HepG2 (cell line): ENCODE results near the gene ZDHHC14. TPM values are rescaled to one million over a fixed set of nuclear protein-coding genes. Genes with fewer than 3 reads are reported as not detected.

ENCODE experiments used
- ATAC-seq: fragments of 200-7000 bp; cut with Tn5 transposase; 3 replicates; pipeline ENCODE4 v1.9.1; 2020; ENCODE audit warnings: mild to moderate bottlenecking, moderate library complexity
- BruUV-seq: library from RNA; stranded (reverse); fragments of 400-500 nt; replicated peaks from 2 replicates; lab custom pipeline; 2021; lab: Mats Ljungman, UMichigan
- CTCF ChIA-PET: fragments of 300-600 bp; formaldehyde crosslinking; extraction: SDS; loops from one replicate; lab custom pipeline; 2021; ENCODE audit warnings: low total read pairs, inconsistent platforms, low intra/inter-chr PET ratio; lab: Yijun Ruan, JAX
- POLR2A ChIA-PET: fragments of 350-600 bp; sonication (Branson Sonifier 250); formaldehyde crosslinking; loops from one replicate; lab custom pipeline; 2020; ENCODE audit warnings: antibody characterized with exemption, inconsistent platforms; lab: Yijun Ruan, JAX
- DNase-seq: peaks from one replicate; pipeline ENCODE4 v3.0.0-alpha.2; 2015; ENCODE audit warnings: low spot score
- FAIRE-seq: peaks from 3 replicates; lab custom pipeline; 2011; peaks lifted over from hg19 to GRCh38; lab: Jason Lieb, UNC
- H2AFZ ChIP-seq: one replicate; pipeline ENCODE4 v1.6.1; 2011; ENCODE audit warnings: low read length, inconsistent platforms
- H3K27ac ChIP-seq: fragments of 300-600 bp; 3 replicates; pipeline ENCODE4 v1.8.0; 2011; ENCODE audit warnings: mixed run types, mild to moderate bottlenecking, mixed read lengths, low read length, inconsistent platforms; ENCODE audit not compliant: insufficient read depth; ENCODE audit errors: extremely low read length
- H3K27me3 ChIP-seq, 2 experiments: fragments of 200-600 bp in 1 of 2; 2 replicates in 1 of 2; 3 replicates in 1 of 2; pipeline versions ENCODE4 v1.6.0 to v1.8.0; 2011; ENCODE audit warnings: low read length in 2 of 2, mild to moderate bottlenecking in 2 of 2, moderate library complexity in 2 of 2, inconsistent platforms in 1 of 2; ENCODE audit not compliant: insufficient read depth in 2 of 2, control insufficient read depth in 1 of 2
- H3K36me3 ChIP-seq, 2 experiments: fragments of 200-600 bp in 1 of 2; replicated peaks in 1 of 2; 2 replicates in 1 of 2; 3 replicates in 1 of 2; pipeline versions ENCODE4 v1.5.1 to v1.8.0; 2011; ENCODE audit warnings: low read length in 2 of 2, inconsistent platforms in 1 of 2; ENCODE audit not compliant: insufficient read depth in 2 of 2, control insufficient read depth in 1 of 2
- H3K4me1 ChIP-seq: 2 replicates; pipeline ENCODE4 v1.5.1; 2012; ENCODE audit warnings: low read length, inconsistent platforms; ENCODE audit not compliant: insufficient read depth
- H3K4me2 ChIP-seq: 2 replicates; pipeline ENCODE4 v1.6.0; 2011; ENCODE audit warnings: low read depth, low read length, inconsistent platforms
- H3K4me3 ChIP-seq, 3 experiments: fragments of 200-600 bp in 1 of 3; sonication (generic), shearing (Covaris generic) in 1 of 3; replicated peaks in 1 of 3; 2 replicates each; pipeline ENCODE4 v1.5.1; 2011 to 2016; ENCODE audit warnings: low read length in 3 of 3, inconsistent platforms in 2 of 3, low read depth in 2 of 3, mild to moderate bottlenecking in 2 of 3, control low read depth in 1 of 3, mixed read lengths in 1 of 3; ENCODE audit not compliant: insufficient read depth in 1 of 3
- H3K79me2 ChIP-seq: one replicate; pipeline ENCODE4 v1.6.1; 2011; ENCODE audit warnings: low read length, inconsistent platforms; ENCODE audit not compliant: insufficient read depth
- H3K9ac ChIP-seq: 2 replicates; pipeline ENCODE4 v1.6.0; 2011; ENCODE audit warnings: mild to moderate bottlenecking, low read depth, low read length, inconsistent platforms; ENCODE audit not compliant: insufficient read depth
- H3K9me3 ChIP-seq: 2 replicates; pipeline ENCODE4 v1.5.1; 2012; ENCODE audit warnings: mild to moderate bottlenecking, low read length
- H4K20me1 ChIP-seq: 2 replicates; pipeline ENCODE4 v1.6.0; 2011; ENCODE audit warnings: inconsistent platforms, mild to moderate bottlenecking, low read length, moderate library complexity; ENCODE audit not compliant: insufficient read depth
- KDM5A ChIP-seq: fragments of 200-600 bp; sonication (generic); IDR thresholded peaks from 2 replicates; pipeline ENCODE4 v1.7.0; 2018; ENCODE audit warnings: antibody characterized with exemption, mild to moderate bottlenecking, low read length, borderline replicate concordance
- MTF2 ChIP-seq: sonication (generic); formaldehyde crosslinking; IDR thresholded peaks from 2 replicates; pipeline ENCODE4 v1.5.0; 2020; ENCODE audit warnings: missing genetic modification reagents, borderline replicate concordance
- PITX1 ChIP-seq: sonication (generic); formaldehyde crosslinking; IDR thresholded peaks from 2 replicates; pipeline ENCODE4 v1.5.1; 2020; ENCODE audit warnings: mild to moderate bottlenecking, missing genetic modification reagents
- THAP11 ChIP-seq: IDR thresholded peaks from 2 replicates; pipeline ENCODE4 v1.6.1; 2016; ENCODE audit warnings: missing biosample characterization, missing genetic modification reagents
- TRIM24 ChIP-seq: sonication (generic); formaldehyde crosslinking; IDR thresholded peaks from 2 replicates; pipeline ENCODE4 v1.8.0; 2022; ENCODE audit warnings: mild to moderate bottlenecking, missing genetic modification reagents
- ZNF678 ChIP-seq: sonication (generic); formaldehyde crosslinking; IDR thresholded peaks from 2 replicates; pipeline ENCODE4 v1.4.0; 2020; ENCODE audit warnings: mild to moderate bottlenecking, missing genetic modification reagents
- whole genome bisulfite sequencing: methylation state at CpG from one replicate; pipeline ENCODE4 v1.1.6; 2017; ENCODE audit warnings: low lambda C conversion rate; 5-methylcytosine and 5-hydroxymethylcytosine counted together
- in situ Hi-C: cut with HindIII; loops from 2 replicates; pipeline ENCODE4 v1.10.0; 2017; ENCODE audit warnings: low pct_unique_long_range_greater_than_20kb; ENCODE audit not compliant: extremely low pct_ligation_motif_present
- intact Hi-C: fragments of 100-400 bp; cut with micrococcal nuclease; formaldehyde crosslinking; loops from one replicate; pipeline ENCODE4 v1.10.0; 2022; ENCODE audit not compliant: unreplicated experiment
- polyA plus RNA-seq, 8 experiments: library from polyadenylated mRNA; depleted of rRNA in 3 of 8; stranded (reverse) in 7 of 8; unstranded in 1 of 8; fragments of >200 nt; fragmentation: Illumina TruSeq in 4 of 8; extraction: Trizol in 4 of 8; gene quantifications; 2 replicates each; pipeline versions ENCODE4 v1.2.1 to v1.2.3, GENCODE V29; 2011 to 2016; ENCODE audit warnings: low read depth in 4 of 8, missing spikeins in 1 of 8, mixed read lengths in 1 of 8; ENCODE audit not compliant: insufficient read depth in 1 of 8
- total RNA-seq, 5 experiments: library from RNA; depleted of rRNA; stranded (reverse); fragments of >200 nt; fragmentation: Illumina TruSeq; extraction: Trizol; gene quantifications; 2 replicates each; pipeline ENCODE4 v1.2.3, GENCODE V29; 2016; ENCODE audit warnings: low read depth in 1 of 5
- TF ChIP-seq, protein P1 (sequence below): sonication (generic); formaldehyde crosslinking; IDR thresholded peaks from 2 replicates; pipeline ENCODE4 v1.4.0; 2020; ENCODE audit warnings: missing genetic modification reagents
- TF ChIP-seq, protein P2 (sequence below): IDR thresholded peaks from 2 replicates; pipeline ENCODE4 v1.6.1; 2012; ENCODE audit warnings: low read depth, low read length, improper control_type of control experiment
- TF ChIP-seq, protein P3 (sequence below): sonication (generic); formaldehyde crosslinking; IDR thresholded peaks from 2 replicates; pipeline ENCODE4 v1.5.0; 2020; ENCODE audit warnings: missing genetic modification reagents

Gene ZDHHC14
- total and polyA plus RNA-seq, 2 of the 13 experiments (the other 11 are each of a cell fraction or from before 2014, with no cell fraction given) = 3.7 to 9.5 TPM

DNA sequence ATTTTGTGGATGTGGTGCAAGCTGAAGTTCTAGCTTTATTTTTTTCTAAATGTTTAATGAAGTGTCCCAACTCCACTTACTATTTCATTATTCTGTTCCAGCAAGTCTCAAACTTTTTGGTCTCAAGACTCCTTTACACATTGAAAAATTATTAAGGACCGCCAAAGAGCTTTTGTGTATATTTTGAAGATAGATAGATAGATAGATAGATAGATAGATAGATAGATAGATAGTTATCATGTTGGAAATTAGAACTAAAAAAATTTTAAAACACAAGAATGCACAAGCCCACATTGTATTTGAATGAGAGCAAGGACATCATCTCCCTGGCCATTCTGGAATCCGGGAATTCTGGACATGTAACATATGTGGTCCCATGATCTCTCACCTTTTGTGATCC lies 260.8 kb downstream of the ZDHHC14 start:
- no peak for ATAC-seq
- Histone ChIP-seq H3K27me3 (no peaks in the 10 kb centered on the region), H3K79me2 (no peaks in the 10 kb centered on the region), H3K9ac (no peak overlapping the region), H3K27ac (no peak overlapping the region), H3K9me3 (no peaks in the 10 kb centered on the region), H3K4me3 (no peak overlapping the region), H4K20me1 (no peaks in the 10 kb centered on the region), H3K36me3 (no peaks in the 10 kb centered on the region), H2AFZ (no peak overlapping the region), H3K4me1 (no peaks in the 10 kb centered on the region), H3K4me2 (no peak overlapping the region)
- POLR2A ChIA-PET = no interaction called here
- no peak for TF ChIP-seq KDM5A
- no peak for TF ChIP-seq ZNF678 (CRISPR knock-in tag)
- TF ChIP-seq PITX1 (CRISPR knock-in tag) = no peak
- in situ Hi-C loops = no loop called here
- CTCF ChIA-PET = no interaction called here
- 87% methylated on average over 2 of the region's 2 CpGs for WGBS
- intact Hi-C loops = no loop called here
- no TSS peak for BruUV-seq
- FAIRE-seq = no peak
- no peak for DNase-seq

DNA sequence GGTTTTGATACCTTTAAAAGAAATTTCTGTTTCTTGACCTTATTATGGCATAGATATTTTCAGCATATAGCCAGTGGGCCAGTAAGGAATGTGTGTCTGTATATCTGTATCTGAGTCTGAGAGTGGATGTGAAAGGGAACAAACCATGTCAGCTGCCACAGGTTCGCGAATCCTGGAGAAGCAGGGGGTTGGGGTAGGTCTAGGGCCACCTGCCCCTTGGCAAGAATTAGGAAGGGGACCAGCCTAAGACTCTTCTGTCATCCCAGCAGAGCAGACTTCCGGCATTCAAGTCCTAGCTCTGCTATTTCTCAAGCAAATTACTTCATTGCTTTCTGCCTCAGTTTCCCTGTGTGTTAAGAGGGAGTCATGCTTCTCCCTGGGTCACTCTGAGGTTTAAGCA lies 261.7 kb downstream of the ZDHHC14 start:
- Histone ChIP-seq H3K79me2 (no peaks in the 10 kb centered on the region), H3K4me2 (no peak overlapping the region), H4K20me1 (no peaks in the 10 kb centered on the region), H3K27me3 (no peaks in the 10 kb centered on the region), H3K27ac (no peak overlapping the region), H3K9me3 (no peaks in the 10 kb centered on the region), H3K36me3 (no peaks in the 10 kb centered on the region), H3K9ac (no peak overlapping the region), H2AFZ (no peak overlapping the region), H3K4me3 (no peak overlapping the region), H3K4me1 (no peaks in the 10 kb centered on the region)
- DNase-seq (no peak), ATAC-seq (no peak), FAIRE-seq (no peak)
- 86% methylated on average over 3 of the region's 3 CpGs for WGBS
- CTCF ChIA-PET = no interaction called here
- POLR2A ChIA-PET = no interaction called here
- in situ Hi-C loops = no loop called here
- intact Hi-C loops = no loop called here
- no TSS peak for BruUV-seq
- TF ChIP-seq, protein P1, sequence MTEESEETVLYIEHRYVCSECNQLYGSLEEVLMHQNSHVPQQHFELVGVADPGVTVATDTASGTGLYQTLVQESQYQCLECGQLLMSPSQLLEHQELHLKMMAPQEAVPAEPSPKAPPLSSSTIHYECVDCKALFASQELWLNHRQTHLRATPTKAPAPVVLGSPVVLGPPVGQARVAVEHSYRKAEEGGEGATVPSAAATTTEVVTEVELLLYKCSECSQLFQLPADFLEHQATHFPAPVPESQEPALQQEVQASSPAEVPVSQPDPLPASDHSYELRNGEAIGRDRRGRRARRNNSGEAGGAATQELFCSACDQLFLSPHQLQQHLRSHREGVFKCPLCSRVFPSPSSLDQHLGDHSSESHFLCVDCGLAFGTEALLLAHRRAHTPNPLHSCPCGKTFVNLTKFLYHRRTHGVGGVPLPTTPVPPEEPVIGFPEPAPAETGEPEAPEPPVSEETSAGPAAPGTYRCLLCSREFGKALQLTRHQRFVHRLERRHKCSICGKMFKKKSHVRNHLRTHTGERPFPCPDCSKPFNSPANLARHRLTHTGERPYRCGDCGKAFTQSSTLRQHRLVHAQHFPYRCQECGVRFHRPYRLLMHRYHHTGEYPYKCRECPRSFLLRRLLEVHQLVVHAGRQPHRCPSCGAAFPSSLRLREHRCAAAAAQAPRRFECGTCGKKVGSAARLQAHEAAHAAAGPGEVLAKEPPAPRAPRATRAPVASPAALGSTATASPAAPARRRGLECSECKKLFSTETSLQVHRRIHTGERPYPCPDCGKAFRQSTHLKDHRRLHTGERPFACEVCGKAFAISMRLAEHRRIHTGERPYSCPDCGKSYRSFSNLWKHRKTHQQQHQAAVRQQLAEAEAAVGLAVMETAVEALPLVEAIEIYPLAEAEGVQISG (CRISPR knock-in tag) = no peak
- TF ChIP-seq, protein P2, sequence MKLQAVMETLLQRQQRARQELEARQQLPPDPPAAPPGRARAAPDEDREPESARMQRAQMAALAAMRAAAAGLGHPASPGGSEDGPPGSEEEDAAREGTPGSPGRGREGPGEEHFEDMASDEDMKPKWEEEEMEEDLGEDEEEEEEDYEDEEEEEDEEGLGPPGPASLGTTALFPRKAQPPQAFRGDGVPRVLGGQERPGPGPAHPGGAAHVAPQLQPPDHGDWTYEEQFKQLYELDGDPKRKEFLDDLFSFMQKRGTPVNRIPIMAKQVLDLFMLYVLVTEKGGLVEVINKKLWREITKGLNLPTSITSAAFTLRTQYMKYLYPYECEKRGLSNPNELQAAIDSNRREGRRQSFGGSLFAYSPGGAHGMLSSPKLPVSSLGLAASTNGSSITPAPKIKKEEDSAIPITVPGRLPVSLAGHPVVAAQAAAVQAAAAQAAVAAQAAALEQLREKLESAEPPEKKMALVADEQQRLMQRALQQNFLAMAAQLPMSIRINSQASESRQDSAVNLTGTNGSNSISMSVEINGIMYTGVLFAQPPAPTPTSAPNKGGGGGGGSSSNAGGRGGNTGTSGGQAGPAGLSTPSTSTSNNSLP = no peak
- TF ChIP-seq, protein P3, sequence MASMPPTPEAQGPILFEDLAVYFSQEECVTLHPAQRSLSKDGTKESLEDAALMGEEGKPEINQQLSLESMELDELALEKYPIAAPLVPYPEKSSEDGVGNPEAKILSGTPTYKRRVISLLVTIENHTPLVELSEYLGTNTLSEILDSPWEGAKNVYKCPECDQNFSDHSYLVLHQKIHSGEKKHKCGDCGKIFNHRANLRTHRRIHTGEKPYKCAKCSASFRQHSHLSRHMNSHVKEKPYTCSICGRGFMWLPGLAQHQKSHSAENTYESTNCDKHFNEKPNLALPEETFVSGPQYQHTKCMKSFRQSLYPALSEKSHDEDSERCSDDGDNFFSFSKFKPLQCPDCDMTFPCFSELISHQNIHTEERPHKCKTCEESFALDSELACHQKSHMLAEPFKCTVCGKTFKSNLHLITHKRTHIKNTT (CRISPR knock-in tag) = no peak
- no peak for TF ChIP-seq TRIM24 (CRISPR knock-in tag)
- no peak for TF ChIP-seq THAP11 (CRISPR knock-in tag)
- no peak for TF ChIP-seq MTF2 (CRISPR knock-in tag)
